ENCODE results near the gene CDX2. TPM values are rescaled to one million over a fixed set of nuclear protein-coding genes. Genes with fewer than 3 reads are reported as not detected.

The CDX2 gene
- total and polyA plus RNA-seq, 2 donors (not counting 1 experiment from before 2014, with no cell fraction given), result not detected

DNA sequence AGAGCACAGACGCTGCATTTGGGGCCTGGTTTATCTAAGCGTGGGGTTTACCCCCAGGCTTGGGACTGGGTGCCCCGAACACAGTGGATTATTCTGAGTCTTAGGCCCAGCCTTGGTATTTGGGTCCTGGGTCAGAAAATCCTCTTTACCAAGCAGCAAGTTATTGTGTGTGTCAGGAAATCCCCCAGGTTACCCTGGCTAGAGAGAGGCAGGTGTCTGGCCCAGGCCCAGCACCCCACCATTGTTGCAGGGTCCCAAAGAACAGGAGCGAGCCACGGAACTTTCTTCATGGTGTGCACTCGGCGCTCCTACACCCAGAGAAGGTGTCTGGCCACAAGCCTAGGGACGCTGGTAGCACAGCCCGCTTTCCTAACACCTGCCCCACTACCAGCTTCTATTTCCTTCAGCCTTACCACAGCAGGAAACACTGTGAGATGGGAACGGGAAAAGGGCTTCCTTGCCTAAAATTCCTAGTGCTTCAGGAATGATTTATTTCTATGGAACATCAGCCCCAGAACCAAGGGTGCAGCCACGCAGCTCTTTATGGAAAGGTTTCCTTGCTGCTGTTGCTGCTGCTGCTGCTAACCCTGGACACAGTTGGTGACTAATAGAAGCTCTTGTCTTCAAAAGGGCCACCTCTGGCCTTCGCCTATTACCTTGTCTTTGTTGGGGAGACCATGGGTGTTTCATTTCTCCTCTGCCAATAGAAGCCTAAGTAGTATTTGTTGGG, 7.4 kb upstream of the CDX2 start:
- ATAC-seq (ENCODE audit: low read depth) (no peak), DNase-seq (no peak)
- Histone ChIP-seq H2AFZ (ENCODE audit: insufficient read depth, low read depth, low read length, poor library complexity, severe bottlenecking) (no peak overlapping the region), H4K20me1 (ENCODE audit: control insufficient read depth, insufficient read depth, low read length, poor library complexity, severe bottlenecking) (no peaks in the 10 kb centered on the region), H3K36me3 (replicated peaks in 1 of 2; ENCODE audit: control extremely low read depth in 1 of 2, control insufficient read depth in 1 of 2, extremely low read depth in 1 of 2, insufficient read depth in 2 of 2, low read length in 1 of 2) (no peaks in the 10 kb centered on the region), H3K4me3 (ENCODE audit: control extremely low read depth in 1 of 5, extremely low read depth in 1 of 5, insufficient read depth in 1 of 5, low read depth in 2 of 5, low read length in 4 of 5) (no peak overlapping the region), H3K27ac (ENCODE audit: low read length in 2 of 2) (no peak overlapping the region), H3K4me2 (replicated peaks; ENCODE audit: low read depth, low read length, poor library complexity, severe bottlenecking) (no peak overlapping the region), H3K4me1 (ENCODE audit: control insufficient read depth in 2 of 2, insufficient read depth in 2 of 2, low read length in 2 of 2) (peaks cover 46 to 51% of the 10 kb centered on the region in 2 donors), H3K79me2 (ENCODE audit: control insufficient read depth, insufficient read depth, low read length) (no peaks in the 10 kb centered on the region), H3K27me3 (replicated peaks in 1 of 4; ENCODE audit: control extremely low read depth in 1 of 4, control insufficient read depth in 3 of 4, insufficient read depth in 4 of 4, low read length in 3 of 4) (peaks cover 0 to 86% (median 64%) of the 10 kb centered on the region in 4 experiments), H3K9me3 (ENCODE audit: control extremely low read depth in 1 of 3, control insufficient read depth in 2 of 3, insufficient read depth in 1 of 3, low read length in 2 of 3) (peaks cover 0 to 17% (median 0%) of the 10 kb centered on the region in 3 donors), H3K9ac (ENCODE audit: low read length) (no peak overlapping the region)
- POLR2A ChIA-PET, result no interaction called here
- Mint-ChIP-seq H3K27me3 (peaks cover 75% of the 10 kb centered on the region), H3K27ac (no peak overlapping the region), H3K9me3 (ENCODE audit: insufficient read depth) (no peaks in the 10 kb centered on the region), H3K4me1 (peaks cover 39% of the 10 kb centered on the region), H3K4me3 (no peak overlapping the region)
- intact Hi-C loops (cut with micrococcal nuclease), result no loop called here
- TF ChIP-seq EZH2 (IDR thresholded peaks at IDR 0.05; ENCODE audit: borderline replicate concordance, insufficient read depth, low read depth, low read length, poor library complexity, severe bottlenecking), result no peak
- TF ChIP-seq, protein P1, sequence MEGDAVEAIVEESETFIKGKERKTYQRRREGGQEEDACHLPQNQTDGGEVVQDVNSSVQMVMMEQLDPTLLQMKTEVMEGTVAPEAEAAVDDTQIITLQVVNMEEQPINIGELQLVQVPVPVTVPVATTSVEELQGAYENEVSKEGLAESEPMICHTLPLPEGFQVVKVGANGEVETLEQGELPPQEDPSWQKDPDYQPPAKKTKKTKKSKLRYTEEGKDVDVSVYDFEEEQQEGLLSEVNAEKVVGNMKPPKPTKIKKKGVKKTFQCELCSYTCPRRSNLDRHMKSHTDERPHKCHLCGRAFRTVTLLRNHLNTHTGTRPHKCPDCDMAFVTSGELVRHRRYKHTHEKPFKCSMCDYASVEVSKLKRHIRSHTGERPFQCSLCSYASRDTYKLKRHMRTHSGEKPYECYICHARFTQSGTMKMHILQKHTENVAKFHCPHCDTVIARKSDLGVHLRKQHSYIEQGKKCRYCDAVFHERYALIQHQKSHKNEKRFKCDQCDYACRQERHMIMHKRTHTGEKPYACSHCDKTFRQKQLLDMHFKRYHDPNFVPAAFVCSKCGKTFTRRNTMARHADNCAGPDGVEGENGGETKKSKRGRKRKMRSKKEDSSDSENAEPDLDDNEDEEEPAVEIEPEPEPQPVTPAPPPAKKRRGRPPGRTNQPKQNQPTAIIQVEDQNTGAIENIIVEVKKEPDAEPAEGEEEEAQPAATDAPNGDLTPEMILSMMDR (IDR thresholded peaks at IDR 0.05), result no peak
- CTCF ChIA-PET, result interaction anchor here (1.0 to 1.8 kb wide), 8 partner anchors 8 to 991 kb away, joined by 3 to 13 read pairs (median 6); partner anchors contain the start of gene PAN3
- WGBS (ENCODE audit: insufficient coverage), result 22% methylated on average over 6 of the region's 12 CpGs

All from B cell (primary cell).